HCT116 (cell line): Measurements from ENCODE around the gene TSPEAR. TPM values are rescaled to one million over a fixed set of nuclear protein-coding genes. Genes with fewer than 3 reads are reported as not detected.

ENCODE experiments used
- ATAC-seq: fragments of 200-7000 bp; cut with Tn5 transposase; 2 replicates; pipeline ENCODE4 v1.9.1; 2020; ENCODE audit warnings: mild to moderate bottlenecking, moderate library complexity
- BruUV-seq: library from RNA; stranded (reverse); fragments of 400-500 nt; replicated peaks from 2 replicates; lab custom pipeline; 2021; lab: Mats Ljungman, UMichigan
- CTCF ChIA-PET: fragments of 300-600 bp; sonication (Branson Sonifier 250); formaldehyde crosslinking; loops from one replicate; lab custom pipeline; 2021; ENCODE audit warnings: antibody characterized with exemption; lab: Charles Lee
- POLR2A ChIA-PET: fragments of 300-600, 350-600 bp; sonication (Branson Sonifier 250); formaldehyde crosslinking; loops from one replicate; lab custom pipeline; 2021; ENCODE audit warnings: antibody characterized with exemption; lab: Charles Lee
- RAD21 ChIA-PET, 2 experiments: fragments of 300-600 bp; sonication (Branson Sonifier 250); formaldehyde crosslinking; loops; one replicate each; lab custom pipeline; 2023; ENCODE audit warnings: low total read pairs in 2 of 2; ENCODE audit not compliant: uncharacterized antibody in 2 of 2, unreplicated experiment in 2 of 2, low non-redundant PET in 1 of 2; lab: Charles Lee
- DNase-seq: peaks from one replicate; pipeline ENCODE4 v3.0.0-alpha.2; 2010; ENCODE audit warnings: low read depth, low spot score
- H2AFZ ChIP-seq: fragments of 200-600 bp; shearing (Covaris generic), sonication (generic); 2 replicates; pipeline ENCODE4 v1.6.1; 2017; ENCODE audit warnings: low read depth, mixed run types, mixed read lengths, antibody characterized with exemption, low read length; ENCODE audit not compliant: poor library complexity, severe bottlenecking
- H3K27ac ChIP-seq: 2 replicates; pipeline ENCODE4 v1.5.1; 2012; ENCODE audit warnings: low read depth, low read length
- H3K27me3 ChIP-seq: fragments of 200-600 bp; sonication (generic); 2 replicates; pipeline ENCODE4 v1.6.1; 2016; ENCODE audit warnings: mixed run types, low read length, mixed read lengths; ENCODE audit not compliant: insufficient read depth
- H3K36me3 ChIP-seq, 2 experiments: fragments of 200-500 bp in 1 of 2; fragments of 200-600 bp in 1 of 2; sonication (Bioruptor generic) in 1 of 2; sonication (generic) in 1 of 2; 2 replicates each; pipeline versions ENCODE4 v1.5.1 to v1.6.1; 2014 to 2016; ENCODE audit warnings: low read length in 2 of 2, inconsistent platforms in 1 of 2, mixed read lengths in 1 of 2, mixed run types in 1 of 2; ENCODE audit not compliant: insufficient read depth in 2 of 2, control insufficient read depth in 1 of 2
- H3K4me1 ChIP-seq, 2 experiments: fragments of 200-600 bp in 1 of 2; sonication (generic) in 1 of 2; 2 replicates each; pipeline versions ENCODE4 v1.5.1 to v1.6.1; 2012 to 2017; ENCODE audit warnings: low read length in 2 of 2, inconsistent platforms in 1 of 2, mild to moderate bottlenecking in 1 of 2, mixed read lengths in 1 of 2, mixed run types in 1 of 2, moderate library complexity in 1 of 2; ENCODE audit not compliant: insufficient read depth in 2 of 2, control insufficient read depth in 1 of 2
- H3K4me2 ChIP-seq: fragments of 200-600 bp; sonication (generic); 2 replicates; pipeline ENCODE4 v1.6.1; 2017; ENCODE audit warnings: mixed run types, low read length, mixed read lengths
- H3K4me3 ChIP-seq, 2 experiments: fragments of 200-600 bp in 1 of 2; sonication (generic) in 1 of 2; replicated peaks in 1 of 2; 2 replicates each; pipeline ENCODE4 v1.5.1; 2011 to 2016; ENCODE audit warnings: low read length in 2 of 2, control low read depth in 1 of 2, low read depth in 1 of 2, mild to moderate bottlenecking in 1 of 2, mixed read lengths in 1 of 2, mixed run types in 1 of 2
- H3K79me2 ChIP-seq: fragments of 200-600 bp; sonication (generic); 2 replicates; pipeline ENCODE4 v1.6.1; 2017; ENCODE audit warnings: mild to moderate bottlenecking, mixed run types, low read length, moderate library complexity, mixed read lengths; ENCODE audit not compliant: insufficient read depth
- H3K9ac ChIP-seq: fragments of 200-600 bp; sonication (generic); 2 replicates; pipeline ENCODE4 v1.6.1; 2016; ENCODE audit warnings: low read length, mixed read lengths
- H3K9me2 ChIP-seq: fragments of 200-600 bp; sonication (generic), shearing (Covaris generic); 2 replicates; pipeline ENCODE4 v1.6.1; 2017; ENCODE audit warnings: mixed run types, mild to moderate bottlenecking, moderate library complexity; ENCODE audit not compliant: insufficient read depth
- H3K9me3 ChIP-seq, 2 experiments: fragments of 200-500 bp in 1 of 2; fragments of 200-600 bp in 1 of 2; sonication (Bioruptor generic) in 1 of 2; sonication (generic) in 1 of 2; 2 replicates each; pipeline ENCODE4 v1.6.1; 2014 to 2017; ENCODE audit warnings: low read length in 2 of 2, mixed read lengths in 2 of 2, inconsistent platforms in 1 of 2, low read depth in 1 of 2, mild to moderate bottlenecking in 1 of 2, mixed run types in 1 of 2, moderate library complexity in 1 of 2; ENCODE audit not compliant: control insufficient read depth in 1 of 2, insufficient read depth in 1 of 2
- H4K20me1 ChIP-seq: fragments of 200-600 bp; sonication (generic), shearing (Covaris generic); 2 replicates; pipeline ENCODE4 v1.6.1; 2017; ENCODE audit warnings: mixed run types, mild to moderate bottlenecking, moderate library complexity; ENCODE audit not compliant: insufficient read depth
- ATF3 ChIP-seq: IDR thresholded peaks from 2 replicates; pipeline ENCODE4 v1.6.1; 2012
- CEBPB ChIP-seq: IDR thresholded peaks from 2 replicates; pipeline ENCODE4 v1.6.1; 2012; ENCODE audit warnings: low read depth
- EGR1 ChIP-seq: IDR thresholded peaks from 2 replicates; pipeline ENCODE4 v1.6.1; 2012; ENCODE audit warnings: low read depth
- ELF1 ChIP-seq: IDR thresholded peaks from 2 replicates; pipeline ENCODE4 v1.6.1; 2012; ENCODE audit warnings: low read depth, borderline replicate concordance
- EZH2 ChIP-seq: fragments of 200-600 bp; sonication (generic); IDR thresholded peaks from 2 replicates; pipeline ENCODE4 v1.6.1; 2017; ENCODE audit warnings: antibody characterized with exemption, mixed run types
- EZH2phosphoT487 ChIP-seq: fragments of 200-600 bp; IDR thresholded peaks from 2 replicates; pipeline ENCODE4 v1.6.1; 2018; ENCODE audit warnings: antibody characterized with exemption, borderline replicate concordance
- POLR2A ChIP-seq: IDR thresholded peaks from 2 replicates; pipeline ENCODE4 v1.7.0; 2011; ENCODE audit warnings: borderline replicate concordance; ENCODE audit not compliant: insufficient read depth, insufficient read length; ENCODE audit errors: extremely low read depth
- POLR2AphosphoS5 ChIP-seq: IDR thresholded peaks from 2 replicates; pipeline ENCODE4 v1.6.1; 2011; ENCODE audit warnings: mild to moderate bottlenecking, low read depth, low read length, moderate library complexity
- SRF ChIP-seq: IDR thresholded peaks from 2 replicates; pipeline ENCODE4 v1.6.1; 2012; ENCODE audit warnings: low read depth
- TCF7L2 ChIP-seq: IDR thresholded peaks from 2 replicates; pipeline ENCODE4 v1.7.0; 2011; ENCODE audit warnings: borderline replicate concordance, inconsistent platforms; ENCODE audit not compliant: insufficient read depth, insufficient read length; ENCODE audit errors: extremely low read depth
- ZNF274 ChIP-seq: fragments of 200-500 bp; sonication (Bioruptor generic); IDR thresholded peaks from 2 replicates; pipeline ENCODE4 v1.6.1; 2014; ENCODE audit warnings: mild to moderate bottlenecking, low read depth, low read length, inconsistent platforms
- intact Hi-C: fragments of 100-400 bp; cut with micrococcal nuclease; formaldehyde crosslinking; loops from 2 replicates; pipeline ENCODE4 v1.10.0; 2022
- total RNA-seq: library from RNA; stranded (reverse); gene quantifications from one replicate; pipeline ENCODE4 v1.2.1, GENCODE V29; 2021; ENCODE audit not compliant: unreplicated experiment
- TF ChIP-seq, protein P1 (sequence below), 3 experiments: fragments of 200-600 bp in 1 of 3; sonication (generic) in 1 of 3; IDR thresholded peaks in 2 of 3; conservative IDR thresholded peaks in 1 of 3; 2 replicates each; pipeline ENCODE4 v1.5.1; 2012 to 2017; ENCODE audit warnings: low read depth in 2 of 3, low read length in 2 of 3, antibody characterized with exemption in 1 of 3, borderline replicate concordance in 1 of 3, control low read depth in 1 of 3, mild to moderate bottlenecking in 1 of 3, mixed read lengths in 1 of 3, mixed run types in 1 of 3, moderate library complexity in 1 of 3; ENCODE audit not compliant: insufficient read depth in 1 of 3
- TF ChIP-seq, protein P2 (sequence below): IDR thresholded peaks from 2 replicates; pipeline ENCODE4 v1.6.1; 2012
- TF ChIP-seq, protein P3 (sequence below): IDR thresholded peaks from 2 replicates; pipeline ENCODE4 v1.6.1; 2012; ENCODE audit warnings: low read depth
- TF ChIP-seq, protein P4 (sequence below): IDR thresholded peaks from 2 replicates; pipeline ENCODE4 v1.6.1; 2011; ENCODE audit warnings: mild to moderate bottlenecking, low read length, moderate library complexity; ENCODE audit not compliant: insufficient replicate concordance; ENCODE audit errors: extremely low read depth

TSPEAR gene
- total RNA-seq, 1 experiment from 2014 or later = not detected

DNA sequence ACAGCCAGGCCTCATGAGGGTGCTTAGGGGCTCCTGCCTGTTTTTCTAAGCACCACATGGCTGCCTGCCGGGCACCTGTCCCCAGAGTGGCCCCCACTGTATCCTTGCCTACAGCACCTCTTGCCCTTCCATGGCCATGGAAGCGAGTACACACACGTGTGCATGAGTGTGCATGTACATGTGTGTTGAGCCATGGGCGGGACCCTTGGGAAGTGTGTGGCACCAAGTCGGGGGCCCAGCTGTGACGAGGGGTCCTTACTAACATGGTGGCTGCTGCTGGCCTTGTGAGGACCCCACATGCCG, 197.2 kb downstream of the TSPEAR start (continued):
- TF ChIP-seq, protein P1, sequence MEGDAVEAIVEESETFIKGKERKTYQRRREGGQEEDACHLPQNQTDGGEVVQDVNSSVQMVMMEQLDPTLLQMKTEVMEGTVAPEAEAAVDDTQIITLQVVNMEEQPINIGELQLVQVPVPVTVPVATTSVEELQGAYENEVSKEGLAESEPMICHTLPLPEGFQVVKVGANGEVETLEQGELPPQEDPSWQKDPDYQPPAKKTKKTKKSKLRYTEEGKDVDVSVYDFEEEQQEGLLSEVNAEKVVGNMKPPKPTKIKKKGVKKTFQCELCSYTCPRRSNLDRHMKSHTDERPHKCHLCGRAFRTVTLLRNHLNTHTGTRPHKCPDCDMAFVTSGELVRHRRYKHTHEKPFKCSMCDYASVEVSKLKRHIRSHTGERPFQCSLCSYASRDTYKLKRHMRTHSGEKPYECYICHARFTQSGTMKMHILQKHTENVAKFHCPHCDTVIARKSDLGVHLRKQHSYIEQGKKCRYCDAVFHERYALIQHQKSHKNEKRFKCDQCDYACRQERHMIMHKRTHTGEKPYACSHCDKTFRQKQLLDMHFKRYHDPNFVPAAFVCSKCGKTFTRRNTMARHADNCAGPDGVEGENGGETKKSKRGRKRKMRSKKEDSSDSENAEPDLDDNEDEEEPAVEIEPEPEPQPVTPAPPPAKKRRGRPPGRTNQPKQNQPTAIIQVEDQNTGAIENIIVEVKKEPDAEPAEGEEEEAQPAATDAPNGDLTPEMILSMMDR (IDR thresholded peaks at IDR 0.05 in 2 of 3, conservative IDR thresholded peaks at IDR 0.05 in 1 of 3; ENCODE audit: borderline replicate concordance in 1 of 3, insufficient read depth in 1 of 3, low read depth in 2 of 3, low read length in 2 of 3) = no peak
- TF ChIP-seq ZNF274 (no peak), CEBPB (no peak), SRF (no peak)
- TF ChIP-seq, protein P2, sequence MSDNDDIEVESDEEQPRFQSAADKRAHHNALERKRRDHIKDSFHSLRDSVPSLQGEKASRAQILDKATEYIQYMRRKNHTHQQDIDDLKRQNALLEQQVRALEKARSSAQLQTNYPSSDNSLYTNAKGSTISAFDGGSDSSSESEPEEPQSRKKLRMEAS = no peak

- no peak overlapping the region for H2AFZ ChIP-seq
- RAD21 ChIA-PET = no interaction called here
- no peak overlapping the region for H3K4me2 ChIP-seq
- no peak for ATAC-seq
- no peaks in the 10 kb centered on the region for H3K9me2 ChIP-seq
- DNase-seq = no peak
- H3K36me3 ChIP-seq = no peaks in the 10 kb centered on the region
- H3K9ac ChIP-seq = no peak overlapping the region
- CTCF ChIA-PET = no interaction called here
- intact Hi-C loops = loop anchor here (10.0 kb wide), 1 partner anchor 621 kb away; no protein-coding TSS in a partner anchor
- H4K20me1 ChIP-seq = no peaks in the 10 kb centered on the region
- no peaks in the 10 kb centered on the region for H3K27me3 ChIP-seq
- peaks cover 12 to 28% of the 10 kb centered on the region in 2 experiments for H3K4me1 ChIP-seq
- no peak overlapping the region for H3K27ac ChIP-seq
- peaks cover 10% of the 10 kb centered on the region; the same call in 1 of the 2 replicates for H3K79me2 ChIP-seq
- POLR2A ChIA-PET = no interaction called here
- H3K9me3 ChIP-seq = no peaks in the 10 kb centered on the region
- H3K4me3 ChIP-seq = no peak overlapping the region
- BruUV-seq = no TSS peak
- TF ChIP-seq POLR2A (no peak), TCF7L2 (no peak), EGR1 (no peak), ATF3 (no peak), EZH2 (no peak), SRF (no peak), ZNF274 (no peak), POLR2AphosphoS5 (no peak), ELF1 (no peak), EZH2phosphoT487 (no peak)
- TF ChIP-seq, protein P2 = no peak
- TF ChIP-seq, protein P3, sequence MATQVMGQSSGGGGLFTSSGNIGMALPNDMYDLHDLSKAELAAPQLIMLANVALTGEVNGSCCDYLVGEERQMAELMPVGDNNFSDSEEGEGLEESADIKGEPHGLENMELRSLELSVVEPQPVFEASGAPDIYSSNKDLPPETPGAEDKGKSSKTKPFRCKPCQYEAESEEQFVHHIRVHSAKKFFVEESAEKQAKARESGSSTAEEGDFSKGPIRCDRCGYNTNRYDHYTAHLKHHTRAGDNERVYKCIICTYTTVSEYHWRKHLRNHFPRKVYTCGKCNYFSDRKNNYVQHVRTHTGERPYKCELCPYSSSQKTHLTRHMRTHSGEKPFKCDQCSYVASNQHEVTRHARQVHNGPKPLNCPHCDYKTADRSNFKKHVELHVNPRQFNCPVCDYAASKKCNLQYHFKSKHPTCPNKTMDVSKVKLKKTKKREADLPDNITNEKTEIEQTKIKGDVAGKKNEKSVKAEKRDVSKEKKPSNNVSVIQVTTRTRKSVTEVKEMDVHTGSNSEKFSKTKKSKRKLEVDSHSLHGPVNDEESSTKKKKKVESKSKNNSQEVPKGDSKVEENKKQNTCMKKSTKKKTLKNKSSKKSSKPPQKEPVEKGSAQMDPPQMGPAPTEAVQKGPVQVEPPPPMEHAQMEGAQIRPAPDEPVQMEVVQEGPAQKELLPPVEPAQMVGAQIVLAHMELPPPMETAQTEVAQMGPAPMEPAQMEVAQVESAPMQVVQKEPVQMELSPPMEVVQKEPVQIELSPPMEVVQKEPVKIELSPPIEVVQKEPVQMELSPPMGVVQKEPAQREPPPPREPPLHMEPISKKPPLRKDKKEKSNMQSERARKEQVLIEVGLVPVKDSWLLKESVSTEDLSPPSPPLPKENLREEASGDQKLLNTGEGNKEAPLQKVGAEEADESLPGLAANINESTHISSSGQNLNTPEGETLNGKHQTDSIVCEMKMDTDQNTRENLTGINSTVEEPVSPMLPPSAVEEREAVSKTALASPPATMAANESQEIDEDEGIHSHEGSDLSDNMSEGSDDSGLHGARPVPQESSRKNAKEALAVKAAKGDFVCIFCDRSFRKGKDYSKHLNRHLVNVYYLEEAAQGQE = no peak
- TF ChIP-seq, protein P4, sequence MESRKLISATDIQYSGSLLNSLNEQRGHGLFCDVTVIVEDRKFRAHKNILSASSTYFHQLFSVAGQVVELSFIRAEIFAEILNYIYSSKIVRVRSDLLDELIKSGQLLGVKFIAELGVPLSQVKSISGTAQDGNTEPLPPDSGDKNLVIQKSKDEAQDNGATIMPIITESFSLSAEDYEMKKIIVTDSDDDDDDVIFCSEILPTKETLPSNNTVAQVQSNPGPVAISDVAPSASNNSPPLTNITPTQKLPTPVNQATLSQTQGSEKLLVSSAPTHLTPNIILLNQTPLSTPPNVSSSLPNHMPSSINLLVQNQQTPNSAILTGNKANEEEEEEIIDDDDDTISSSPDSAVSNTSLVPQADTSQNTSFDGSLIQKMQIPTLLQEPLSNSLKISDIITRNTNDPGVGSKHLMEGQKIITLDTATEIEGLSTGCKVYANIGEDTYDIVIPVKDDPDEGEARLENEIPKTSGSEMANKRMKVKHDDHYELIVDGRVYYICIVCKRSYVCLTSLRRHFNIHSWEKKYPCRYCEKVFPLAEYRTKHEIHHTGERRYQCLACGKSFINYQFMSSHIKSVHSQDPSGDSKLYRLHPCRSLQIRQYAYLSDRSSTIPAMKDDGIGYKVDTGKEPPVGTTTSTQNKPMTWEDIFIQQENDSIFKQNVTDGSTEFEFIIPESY = no peak
Measured at GRCh38 chr21:44513389-44514217, 197.8 kb downstream of the TSPEAR start.
